ENCODE results near the gene CDK6.

DNA sequence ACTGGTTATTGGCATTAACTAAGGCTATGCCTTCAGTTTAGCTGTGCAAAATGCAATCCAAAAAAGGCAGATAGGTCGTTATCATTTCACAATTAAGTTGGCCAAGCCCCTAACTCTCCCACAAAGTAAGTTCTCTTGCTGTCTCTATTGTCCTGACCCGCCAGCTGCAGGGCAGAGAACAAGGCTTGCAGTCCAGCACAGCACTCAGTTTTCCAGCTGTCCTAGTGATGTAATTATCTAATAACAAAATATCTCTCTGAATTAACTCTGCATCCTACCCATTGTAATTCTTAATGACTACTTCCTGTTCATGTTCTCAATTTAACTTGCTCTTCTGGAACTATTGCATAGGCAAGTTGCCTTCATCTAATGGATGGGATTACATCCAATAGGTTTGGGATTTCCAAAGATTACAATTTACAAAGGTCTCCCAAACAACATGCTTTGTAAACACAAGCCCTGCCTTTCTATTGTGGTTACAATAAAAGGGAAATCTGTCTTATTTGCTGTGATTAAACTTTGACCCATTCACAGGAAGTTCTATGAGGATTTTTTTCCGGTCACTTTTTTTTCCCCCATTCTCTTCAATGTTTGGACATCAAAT lies 55.2 kb downstream of the CDK6 start:
- TF ChIP-seq, protein P1, sequence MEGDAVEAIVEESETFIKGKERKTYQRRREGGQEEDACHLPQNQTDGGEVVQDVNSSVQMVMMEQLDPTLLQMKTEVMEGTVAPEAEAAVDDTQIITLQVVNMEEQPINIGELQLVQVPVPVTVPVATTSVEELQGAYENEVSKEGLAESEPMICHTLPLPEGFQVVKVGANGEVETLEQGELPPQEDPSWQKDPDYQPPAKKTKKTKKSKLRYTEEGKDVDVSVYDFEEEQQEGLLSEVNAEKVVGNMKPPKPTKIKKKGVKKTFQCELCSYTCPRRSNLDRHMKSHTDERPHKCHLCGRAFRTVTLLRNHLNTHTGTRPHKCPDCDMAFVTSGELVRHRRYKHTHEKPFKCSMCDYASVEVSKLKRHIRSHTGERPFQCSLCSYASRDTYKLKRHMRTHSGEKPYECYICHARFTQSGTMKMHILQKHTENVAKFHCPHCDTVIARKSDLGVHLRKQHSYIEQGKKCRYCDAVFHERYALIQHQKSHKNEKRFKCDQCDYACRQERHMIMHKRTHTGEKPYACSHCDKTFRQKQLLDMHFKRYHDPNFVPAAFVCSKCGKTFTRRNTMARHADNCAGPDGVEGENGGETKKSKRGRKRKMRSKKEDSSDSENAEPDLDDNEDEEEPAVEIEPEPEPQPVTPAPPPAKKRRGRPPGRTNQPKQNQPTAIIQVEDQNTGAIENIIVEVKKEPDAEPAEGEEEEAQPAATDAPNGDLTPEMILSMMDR (conservative IDR thresholded peaks at IDR 0.05; ENCODE audit: low read depth in 2 of 2), result no peak
- TF ChIP-seq, protein P2, sequence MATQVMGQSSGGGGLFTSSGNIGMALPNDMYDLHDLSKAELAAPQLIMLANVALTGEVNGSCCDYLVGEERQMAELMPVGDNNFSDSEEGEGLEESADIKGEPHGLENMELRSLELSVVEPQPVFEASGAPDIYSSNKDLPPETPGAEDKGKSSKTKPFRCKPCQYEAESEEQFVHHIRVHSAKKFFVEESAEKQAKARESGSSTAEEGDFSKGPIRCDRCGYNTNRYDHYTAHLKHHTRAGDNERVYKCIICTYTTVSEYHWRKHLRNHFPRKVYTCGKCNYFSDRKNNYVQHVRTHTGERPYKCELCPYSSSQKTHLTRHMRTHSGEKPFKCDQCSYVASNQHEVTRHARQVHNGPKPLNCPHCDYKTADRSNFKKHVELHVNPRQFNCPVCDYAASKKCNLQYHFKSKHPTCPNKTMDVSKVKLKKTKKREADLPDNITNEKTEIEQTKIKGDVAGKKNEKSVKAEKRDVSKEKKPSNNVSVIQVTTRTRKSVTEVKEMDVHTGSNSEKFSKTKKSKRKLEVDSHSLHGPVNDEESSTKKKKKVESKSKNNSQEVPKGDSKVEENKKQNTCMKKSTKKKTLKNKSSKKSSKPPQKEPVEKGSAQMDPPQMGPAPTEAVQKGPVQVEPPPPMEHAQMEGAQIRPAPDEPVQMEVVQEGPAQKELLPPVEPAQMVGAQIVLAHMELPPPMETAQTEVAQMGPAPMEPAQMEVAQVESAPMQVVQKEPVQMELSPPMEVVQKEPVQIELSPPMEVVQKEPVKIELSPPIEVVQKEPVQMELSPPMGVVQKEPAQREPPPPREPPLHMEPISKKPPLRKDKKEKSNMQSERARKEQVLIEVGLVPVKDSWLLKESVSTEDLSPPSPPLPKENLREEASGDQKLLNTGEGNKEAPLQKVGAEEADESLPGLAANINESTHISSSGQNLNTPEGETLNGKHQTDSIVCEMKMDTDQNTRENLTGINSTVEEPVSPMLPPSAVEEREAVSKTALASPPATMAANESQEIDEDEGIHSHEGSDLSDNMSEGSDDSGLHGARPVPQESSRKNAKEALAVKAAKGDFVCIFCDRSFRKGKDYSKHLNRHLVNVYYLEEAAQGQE (IDR thresholded peaks at IDR 0.05; ENCODE audit: unreplicated experiment), result no peak
- TF ChIP-seq EZH2 (IDR thresholded peaks at IDR 0.05; ENCODE audit: low read depth, unreplicated experiment) (no peak), POLR2AphosphoS5 (IDR thresholded peaks at IDR 0.05; ENCODE audit: low read depth) (no peak), EZH2phosphoT487 (IDR thresholded peaks at IDR 0.05; ENCODE audit: unreplicated experiment) (no peak), CREB1 (CRISPR knock-in tag; IDR thresholded peaks at IDR 0.05; ENCODE audit: low read depth) (no peak), ZNF331 (CRISPR knock-in tag; IDR thresholded peaks at IDR 0.05; ENCODE audit: low read depth) (no peak), STAT1 (IDR thresholded peaks at IDR 0.05; ENCODE audit: unreplicated experiment) (no peak), JUNB (IDR thresholded peaks at IDR 0.05; ENCODE audit: unreplicated experiment) (no peak)
- TF ChIP-seq, protein P3, sequence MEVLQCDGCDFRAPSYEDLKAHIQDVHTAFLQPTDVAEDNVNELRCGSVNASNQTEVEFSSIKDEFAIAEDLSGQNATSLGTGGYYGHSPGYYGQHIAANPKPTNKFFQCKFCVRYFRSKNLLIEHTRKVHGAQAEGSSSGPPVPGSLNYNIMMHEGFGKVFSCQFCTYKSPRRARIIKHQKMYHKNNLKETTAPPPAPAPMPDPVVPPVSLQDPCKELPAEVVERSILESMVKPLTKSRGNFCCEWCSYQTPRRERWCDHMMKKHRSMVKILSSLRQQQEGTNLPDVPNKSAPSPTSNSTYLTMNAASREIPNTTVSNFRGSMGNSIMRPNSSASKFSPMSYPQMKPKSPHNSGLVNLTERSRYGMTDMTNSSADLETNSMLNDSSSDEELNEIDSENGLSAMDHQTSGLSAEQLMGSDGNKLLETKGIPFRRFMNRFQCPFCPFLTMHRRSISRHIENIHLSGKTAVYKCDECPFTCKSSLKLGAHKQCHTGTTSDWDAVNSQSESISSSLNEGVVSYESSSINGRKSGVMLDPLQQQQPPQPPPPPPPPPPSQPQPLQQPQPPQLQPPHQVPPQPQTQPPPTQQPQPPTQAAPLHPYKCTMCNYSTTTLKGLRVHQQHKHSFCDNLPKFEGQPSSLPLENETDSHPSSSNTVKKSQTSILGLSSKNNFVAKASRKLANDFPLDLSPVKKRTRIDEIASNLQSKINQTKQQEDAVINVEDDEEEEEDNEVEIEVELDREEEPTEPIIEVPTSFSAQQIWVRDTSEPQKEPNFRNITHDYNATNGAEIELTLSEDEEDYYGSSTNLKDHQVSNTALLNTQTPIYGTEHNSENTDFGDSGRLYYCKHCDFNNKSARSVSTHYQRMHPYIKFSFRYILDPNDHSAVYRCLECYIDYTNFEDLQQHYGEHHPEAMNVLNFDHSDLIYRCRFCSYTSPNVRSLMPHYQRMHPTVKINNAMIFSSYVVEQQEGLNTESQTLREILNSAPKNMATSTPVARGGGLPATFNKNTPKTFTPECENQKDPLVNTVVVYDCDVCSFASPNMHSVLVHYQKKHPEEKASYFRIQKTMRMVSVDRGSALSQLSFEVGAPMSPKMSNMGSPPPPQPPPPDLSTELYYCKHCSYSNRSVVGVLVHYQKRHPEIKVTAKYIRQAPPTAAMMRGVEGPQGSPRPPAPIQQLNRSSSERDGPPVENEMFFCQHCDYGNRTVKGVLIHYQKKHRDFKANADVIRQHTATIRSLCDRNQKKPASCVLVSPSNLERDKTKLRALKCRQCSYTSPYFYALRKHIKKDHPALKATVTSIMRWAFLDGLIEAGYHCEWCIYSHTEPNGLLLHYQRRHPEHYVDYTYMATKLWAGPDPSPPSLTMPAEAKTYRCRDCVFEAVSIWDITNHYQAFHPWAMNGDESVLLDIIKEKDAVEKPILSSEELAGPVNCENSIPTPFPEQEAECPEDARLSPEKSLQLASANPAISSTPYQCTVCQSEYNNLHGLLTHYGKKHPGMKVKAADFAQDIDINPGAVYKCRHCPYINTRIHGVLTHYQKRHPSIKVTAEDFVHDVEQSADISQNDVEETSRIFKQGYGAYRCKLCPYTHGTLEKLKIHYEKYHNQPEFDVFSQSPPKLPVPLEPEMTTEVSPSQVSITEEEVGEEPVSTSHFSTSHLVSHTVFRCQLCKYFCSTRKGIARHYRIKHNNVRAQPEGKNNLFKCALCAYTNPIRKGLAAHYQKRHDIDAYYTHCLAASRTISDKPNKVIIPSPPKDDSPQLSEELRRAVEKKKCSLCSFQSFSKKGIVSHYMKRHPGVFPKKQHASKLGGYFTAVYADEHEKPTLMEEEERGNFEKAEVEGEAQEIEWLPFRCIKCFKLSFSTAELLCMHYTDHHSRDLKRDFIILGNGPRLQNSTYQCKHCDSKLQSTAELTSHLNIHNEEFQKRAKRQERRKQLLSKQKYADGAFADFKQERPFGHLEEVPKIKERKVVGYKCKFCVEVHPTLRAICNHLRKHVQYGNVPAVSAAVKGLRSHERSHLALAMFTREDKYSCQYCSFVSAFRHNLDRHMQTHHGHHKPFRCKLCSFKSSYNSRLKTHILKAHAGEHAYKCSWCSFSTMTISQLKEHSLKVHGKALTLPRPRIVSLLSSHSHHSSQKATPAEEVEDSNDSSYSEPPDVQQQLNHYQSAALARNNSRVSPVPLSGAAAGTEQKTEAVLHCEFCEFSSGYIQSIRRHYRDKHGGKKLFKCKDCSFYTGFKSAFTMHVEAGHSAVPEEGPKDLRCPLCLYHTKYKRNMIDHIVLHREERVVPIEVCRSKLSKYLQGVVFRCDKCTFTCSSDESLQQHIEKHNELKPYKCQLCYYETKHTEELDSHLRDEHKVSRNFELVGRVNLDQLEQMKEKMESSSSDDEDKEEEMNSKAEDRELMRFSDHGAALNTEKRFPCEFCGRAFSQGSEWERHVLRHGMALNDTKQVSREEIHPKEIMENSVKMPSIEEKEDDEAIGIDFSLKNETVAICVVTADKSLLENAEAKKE (CRISPR knock-in tag; IDR thresholded peaks at IDR 0.05), result no peak
